C4-2B (cell line): ENCODE measurements around the gene TRIM40.

Experiments
- H3K27ac ChIP-seq: fragments of 450-650 bp; 2 replicates; pipeline ENCODE4 v1.5.1; 2017
- ZFX ChIP-seq: fragments of 450-650 bp; IDR thresholded peaks from 2 replicates; pipeline ENCODE4 v1.6.1; 2017
- TF ChIP-seq, protein P1 (sequence below): fragments of 450-650 bp; conservative IDR thresholded peaks from 2 replicates; pipeline ENCODE4 v1.5.1; 2017; ENCODE audit warnings: mild to moderate bottlenecking

Gene TRIM40

DNA sequence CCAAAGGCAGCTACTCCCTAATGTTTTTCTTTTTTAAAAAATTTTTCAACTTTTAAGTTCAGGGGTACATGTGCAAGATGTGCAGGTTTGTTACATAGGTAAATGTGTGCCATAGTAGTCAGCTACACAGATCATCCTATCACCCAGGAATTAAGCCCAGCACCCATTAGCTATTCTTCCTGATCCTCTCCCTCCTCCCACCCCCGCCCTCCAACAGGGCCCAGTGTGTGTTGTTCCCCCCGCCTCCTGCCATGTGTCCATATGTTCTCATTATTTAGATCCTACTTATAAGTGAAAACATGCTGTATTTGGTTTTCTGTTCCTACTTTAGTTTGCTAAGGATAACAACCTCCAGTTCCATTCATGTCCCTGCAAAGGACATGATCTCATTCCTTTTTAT is 39.8 kb downstream of the TRIM40 start:
- H3K27ac ChIP-seq = no peak overlapping the region
- TF ChIP-seq, protein P1, sequence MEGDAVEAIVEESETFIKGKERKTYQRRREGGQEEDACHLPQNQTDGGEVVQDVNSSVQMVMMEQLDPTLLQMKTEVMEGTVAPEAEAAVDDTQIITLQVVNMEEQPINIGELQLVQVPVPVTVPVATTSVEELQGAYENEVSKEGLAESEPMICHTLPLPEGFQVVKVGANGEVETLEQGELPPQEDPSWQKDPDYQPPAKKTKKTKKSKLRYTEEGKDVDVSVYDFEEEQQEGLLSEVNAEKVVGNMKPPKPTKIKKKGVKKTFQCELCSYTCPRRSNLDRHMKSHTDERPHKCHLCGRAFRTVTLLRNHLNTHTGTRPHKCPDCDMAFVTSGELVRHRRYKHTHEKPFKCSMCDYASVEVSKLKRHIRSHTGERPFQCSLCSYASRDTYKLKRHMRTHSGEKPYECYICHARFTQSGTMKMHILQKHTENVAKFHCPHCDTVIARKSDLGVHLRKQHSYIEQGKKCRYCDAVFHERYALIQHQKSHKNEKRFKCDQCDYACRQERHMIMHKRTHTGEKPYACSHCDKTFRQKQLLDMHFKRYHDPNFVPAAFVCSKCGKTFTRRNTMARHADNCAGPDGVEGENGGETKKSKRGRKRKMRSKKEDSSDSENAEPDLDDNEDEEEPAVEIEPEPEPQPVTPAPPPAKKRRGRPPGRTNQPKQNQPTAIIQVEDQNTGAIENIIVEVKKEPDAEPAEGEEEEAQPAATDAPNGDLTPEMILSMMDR = no peak
- no peak for TF ChIP-seq ZFX

DNA sequence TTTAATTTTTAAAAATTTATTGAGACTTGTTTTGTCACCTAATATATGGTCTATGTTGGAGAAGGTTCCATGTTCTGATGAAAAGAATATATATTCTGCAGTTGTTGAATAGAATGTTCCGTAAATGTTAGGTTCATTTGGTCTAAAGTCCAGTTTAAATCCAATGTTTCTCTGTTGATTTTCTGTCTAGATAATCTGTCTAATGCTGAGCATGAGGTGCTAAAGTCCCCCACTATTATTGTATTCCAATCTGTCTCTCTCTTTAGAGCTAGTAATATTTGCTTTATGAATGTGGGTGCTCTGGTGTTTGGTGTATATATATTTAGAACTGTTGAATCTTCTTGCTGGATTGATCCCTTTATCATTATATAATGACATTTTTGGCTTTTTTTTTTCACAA is 42.9 kb downstream of the TRIM40 start:
- no peak for TF ChIP-seq ZFX
- TF ChIP-seq, protein P1 = no peak
- H3K27ac ChIP-seq = no peak overlapping the region

GRCh38 chr6:30180145-30180544 is 44.2 kb downstream of the TRIM40 start:
- no peak for TF ChIP-seq ZFX
- TF ChIP-seq, protein P1 = no peak
- H3K27ac ChIP-seq = no peak overlapping the region

DNA sequence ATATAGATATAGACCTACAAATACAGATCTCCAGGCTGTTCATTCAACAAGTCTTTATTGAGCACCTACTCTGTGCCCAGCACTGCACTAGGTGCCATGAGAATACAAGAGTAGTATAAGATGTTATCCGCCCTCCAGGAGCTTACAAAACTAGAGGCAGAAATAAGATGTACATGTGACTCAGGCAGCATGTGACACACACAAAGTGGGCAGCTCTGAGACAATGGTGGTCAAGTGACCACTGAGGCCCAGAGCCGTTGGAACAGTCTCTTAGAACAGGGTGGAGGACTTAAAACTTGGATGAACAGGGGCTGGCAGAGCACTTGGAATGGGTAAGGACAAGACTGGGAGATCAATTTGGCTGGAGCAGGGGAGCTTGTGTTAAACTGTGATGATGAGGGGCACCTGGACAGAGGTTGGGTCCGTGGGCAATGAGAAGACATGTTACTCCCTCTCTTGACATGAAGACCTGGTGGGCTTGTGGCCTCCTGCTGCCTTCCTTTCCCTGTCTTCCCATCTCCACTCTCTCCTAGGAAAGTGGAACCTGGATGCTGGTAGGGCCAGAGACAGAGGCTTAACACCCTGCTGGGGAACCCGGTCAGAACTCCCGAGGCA is 48.6 kb downstream of the TRIM40 start:
- no peak for TF ChIP-seq ZFX
- TF ChIP-seq, protein P1 = no peak
- H3K27ac ChIP-seq = no peak overlapping the region

- no peak for TF ChIP-seq ZFX
- TF ChIP-seq, protein P1 = no peak
- no peak overlapping the region for H3K27ac ChIP-seq
These were observed 50.0 kb downstream of the TRIM40 start for GRCh38 chr6:30185846-30186484.

DNA sequence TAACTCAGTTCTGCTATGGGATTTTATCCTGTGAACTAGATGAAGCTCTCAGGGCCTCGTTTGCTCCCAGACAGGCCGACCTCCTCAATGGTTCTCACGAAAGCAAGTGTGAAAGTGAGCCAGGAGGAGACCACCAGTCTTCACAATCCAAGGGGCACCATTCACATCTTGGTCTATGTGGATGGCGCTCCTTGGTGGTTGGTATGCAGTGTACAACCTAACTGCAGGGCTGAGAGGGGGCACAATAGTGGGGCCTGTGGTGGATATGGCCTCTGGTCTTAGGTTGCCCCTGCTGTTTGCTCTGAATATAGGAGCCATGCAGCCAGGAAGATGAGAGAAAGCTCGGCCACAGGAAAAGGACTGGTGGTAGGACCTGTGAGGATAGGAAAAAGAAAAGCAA is 52.6 kb downstream of the TRIM40 start:
- TF ChIP-seq, protein P1 = no peak
- TF ChIP-seq ZFX = no peak
- H3K27ac ChIP-seq = no peak overlapping the region

DNA sequence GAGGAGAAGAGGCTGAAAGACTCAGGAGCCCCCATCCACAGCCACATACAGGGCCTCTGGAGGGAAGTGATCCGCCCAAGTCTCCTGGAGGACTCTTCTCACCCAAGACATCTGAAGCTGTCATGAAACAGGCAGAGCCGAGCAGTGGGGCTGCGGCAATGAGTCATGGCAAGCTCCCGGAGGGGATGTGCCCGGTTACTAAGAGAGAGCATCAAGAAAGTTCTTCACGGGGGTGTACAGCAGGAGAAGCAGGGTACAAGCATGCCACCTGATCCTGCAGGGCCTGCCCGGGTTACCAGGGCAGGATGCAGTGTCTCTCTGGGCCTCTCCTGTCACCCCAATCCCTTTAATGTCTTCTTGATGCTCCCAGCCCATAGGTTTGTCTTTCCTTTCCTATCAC is 56.1 kb downstream of the TRIM40 start:
- TF ChIP-seq, protein P1 = no peak
- no peak for TF ChIP-seq ZFX
- no peak overlapping the region for H3K27ac ChIP-seq
